Endothelial cell of umbilical vein (primary cell): ENCODE data around the gene LRRK2.

Experiments
- GATA2 ChIP-seq: IDR thresholded peaks from 2 replicates; pipeline ENCODE4 v1.7.0; 2011; ENCODE audit warnings: low read depth, mild to moderate bottlenecking, moderate library complexity, mixed read lengths, low read length; ENCODE audit not compliant: insufficient read length, insufficient read depth
- TF ChIP-seq, protein P1 (sequence below), 2 donors: IDR thresholded peaks; 1 replicate in 1 of 2; 2 replicates in 1 of 2; pipeline ENCODE4 v1.5.1; 2011; ENCODE audit warnings: low read length in 2 of 2, mild to moderate bottlenecking in 2 of 2, moderate library complexity in 2 of 2, control low read depth in 1 of 2, inconsistent platforms in 1 of 2, low read depth in 1 of 2; ENCODE audit not compliant: insufficient read depth in 1 of 2; ENCODE audit errors: extremely low read depth in 1 of 2

DNA sequence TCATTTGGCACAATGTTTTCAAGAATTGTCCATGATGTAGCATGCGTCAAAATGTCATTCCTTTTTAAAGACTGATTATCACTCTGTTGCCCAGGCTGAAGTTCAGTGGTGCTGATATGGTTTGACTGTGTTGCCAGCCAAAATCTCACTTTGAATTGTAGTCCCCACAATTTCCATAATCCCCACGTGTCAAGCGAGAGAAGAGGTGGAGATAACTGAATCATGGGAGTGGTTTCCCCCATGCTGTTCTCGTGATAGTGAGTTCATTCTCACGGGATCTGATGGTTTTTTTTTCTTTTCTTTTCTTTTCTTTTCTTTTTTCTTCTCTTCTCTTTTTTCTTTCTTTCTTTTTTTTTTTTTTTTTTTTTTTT is 21.8 kb upstream of the LRRK2 start:
- TF ChIP-seq, protein P1, sequence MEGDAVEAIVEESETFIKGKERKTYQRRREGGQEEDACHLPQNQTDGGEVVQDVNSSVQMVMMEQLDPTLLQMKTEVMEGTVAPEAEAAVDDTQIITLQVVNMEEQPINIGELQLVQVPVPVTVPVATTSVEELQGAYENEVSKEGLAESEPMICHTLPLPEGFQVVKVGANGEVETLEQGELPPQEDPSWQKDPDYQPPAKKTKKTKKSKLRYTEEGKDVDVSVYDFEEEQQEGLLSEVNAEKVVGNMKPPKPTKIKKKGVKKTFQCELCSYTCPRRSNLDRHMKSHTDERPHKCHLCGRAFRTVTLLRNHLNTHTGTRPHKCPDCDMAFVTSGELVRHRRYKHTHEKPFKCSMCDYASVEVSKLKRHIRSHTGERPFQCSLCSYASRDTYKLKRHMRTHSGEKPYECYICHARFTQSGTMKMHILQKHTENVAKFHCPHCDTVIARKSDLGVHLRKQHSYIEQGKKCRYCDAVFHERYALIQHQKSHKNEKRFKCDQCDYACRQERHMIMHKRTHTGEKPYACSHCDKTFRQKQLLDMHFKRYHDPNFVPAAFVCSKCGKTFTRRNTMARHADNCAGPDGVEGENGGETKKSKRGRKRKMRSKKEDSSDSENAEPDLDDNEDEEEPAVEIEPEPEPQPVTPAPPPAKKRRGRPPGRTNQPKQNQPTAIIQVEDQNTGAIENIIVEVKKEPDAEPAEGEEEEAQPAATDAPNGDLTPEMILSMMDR (IDR thresholded peaks at IDR 0.05; ENCODE audit: extremely low read depth in 1 of 2, insufficient read depth in 1 of 2, low read depth in 1 of 2, low read length in 2 of 2): no peak
- no peak for TF ChIP-seq GATA2
